Smooth muscle cell of the brain vasculature (primary cell): ENCODE results near the gene SLC16A2.

Source experiments
- DNase-seq: peaks from one replicate; pipeline ENCODE4 v3.0.0-alpha.2; 2012; ENCODE audit warnings: low read depth, low spot score

Gene SLC16A2

GRCh38 chrX:74536152-74536831 lies 115.0 kb downstream of the SLC16A2 start:
- DNase-seq: peak; percentile 41

DNA sequence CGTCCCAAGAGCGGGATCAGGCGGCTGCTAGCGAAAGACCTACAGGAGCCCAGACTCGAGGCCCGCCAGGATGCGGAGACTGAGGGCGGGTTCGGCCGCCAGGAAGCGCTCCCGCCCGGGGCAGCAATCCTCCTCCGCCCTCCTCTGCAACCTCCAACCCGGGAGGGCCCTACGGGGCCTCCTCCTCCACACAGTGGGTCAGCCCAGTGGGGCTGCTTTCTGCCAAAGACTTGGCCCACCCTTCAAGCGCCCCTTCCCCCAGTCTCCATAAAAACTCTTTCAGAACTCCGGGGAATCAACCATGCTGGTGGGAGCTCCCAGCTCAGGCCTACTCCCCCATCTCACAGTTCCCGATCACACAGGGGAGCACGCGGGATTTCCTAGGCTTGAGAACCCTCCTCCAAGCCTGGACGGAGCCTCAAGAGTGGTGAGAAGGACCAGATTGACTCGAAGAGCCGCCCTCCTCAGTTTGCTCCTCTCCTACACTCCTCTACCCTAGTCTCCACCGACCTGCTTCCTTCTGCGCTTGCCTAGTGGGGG lies 115.6 kb downstream of the SLC16A2 start:
- no peak for DNase-seq

- DNase-seq: no peak
Observed at GRCh38 chrX:74540635-74541249, 119.4 kb downstream of the SLC16A2 start.

DNA sequence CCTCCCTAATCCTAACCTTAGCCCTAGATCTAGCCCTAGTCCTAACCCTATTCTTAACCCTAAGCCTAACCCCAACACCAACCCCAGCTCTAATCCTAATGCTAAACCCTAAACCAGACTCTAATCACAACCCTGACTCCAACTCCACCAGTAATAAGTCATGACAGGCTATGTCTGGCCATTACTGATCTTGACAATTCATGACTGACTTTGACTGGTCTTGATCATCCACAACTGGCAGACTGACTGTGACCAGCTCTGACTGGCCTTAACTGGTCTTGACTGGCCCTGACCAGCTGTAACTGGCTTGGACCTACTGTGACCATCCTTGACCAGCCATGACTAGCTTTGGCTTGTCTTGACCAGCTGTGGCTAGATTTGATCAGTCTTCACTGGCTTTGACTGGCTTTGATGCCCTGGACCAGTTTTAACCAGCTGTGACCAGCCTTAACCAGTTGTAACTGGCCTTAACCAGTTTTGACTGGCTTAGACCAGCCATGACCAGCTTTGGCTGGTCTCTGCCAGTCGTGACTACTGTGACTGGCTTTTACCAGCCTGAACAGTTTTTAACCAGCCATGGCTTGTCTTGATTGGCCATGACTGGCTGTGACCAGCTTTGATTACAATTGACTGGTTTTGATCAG lies 124.7 kb downstream of the SLC16A2 start:
- DNase-seq: no peak

DNA sequence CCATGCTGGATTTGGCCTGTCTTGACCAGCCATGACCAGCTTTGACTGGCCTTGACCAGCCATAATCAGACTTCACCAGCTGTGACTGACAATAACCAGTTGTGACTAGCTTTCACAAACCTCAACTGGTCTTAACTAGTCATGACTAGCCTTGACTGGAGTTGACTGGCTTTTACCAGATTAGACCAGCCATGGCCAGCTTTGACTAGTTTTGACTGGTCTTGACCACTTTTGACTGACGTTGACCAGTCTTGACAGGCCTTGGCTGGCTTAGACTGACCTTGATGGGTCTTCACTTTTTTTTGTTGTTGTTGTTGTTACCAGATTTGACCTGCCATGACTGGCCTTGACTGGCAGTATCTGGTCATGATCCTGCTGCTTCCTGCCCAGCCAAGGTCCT lies 125.7 kb downstream of the SLC16A2 start:
- no peak for DNase-seq

DNA sequence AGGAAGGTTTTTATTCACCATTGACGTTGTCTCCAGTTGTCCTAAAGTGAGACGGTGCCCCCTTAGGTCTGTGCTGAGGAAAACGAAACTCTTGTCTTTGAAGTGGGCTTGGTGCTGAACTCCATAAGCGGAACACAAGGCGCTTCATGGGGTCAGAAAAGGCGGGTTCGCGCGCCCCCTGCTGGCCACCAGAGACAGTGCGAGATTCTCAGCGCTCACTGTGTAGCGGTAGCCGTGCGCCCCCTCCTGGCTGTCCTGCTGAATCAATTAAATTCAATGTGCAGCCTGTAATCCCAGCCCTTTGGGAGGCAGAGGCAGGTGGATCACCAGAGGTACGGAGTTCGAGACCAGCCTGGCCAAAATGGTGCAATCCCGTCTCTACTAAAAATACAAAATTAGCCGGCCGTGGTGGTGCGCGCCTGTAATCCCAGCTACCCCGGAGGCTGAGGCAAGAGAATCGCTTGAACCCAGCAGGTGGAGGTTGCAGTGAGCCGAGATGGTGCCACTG lies 129.1 kb downstream of the SLC16A2 start:
- no peak for DNase-seq

- no peak for DNase-seq
Observed at GRCh38 chrX:74551934-74552333, 130.6 kb downstream of the SLC16A2 start.

DNA sequence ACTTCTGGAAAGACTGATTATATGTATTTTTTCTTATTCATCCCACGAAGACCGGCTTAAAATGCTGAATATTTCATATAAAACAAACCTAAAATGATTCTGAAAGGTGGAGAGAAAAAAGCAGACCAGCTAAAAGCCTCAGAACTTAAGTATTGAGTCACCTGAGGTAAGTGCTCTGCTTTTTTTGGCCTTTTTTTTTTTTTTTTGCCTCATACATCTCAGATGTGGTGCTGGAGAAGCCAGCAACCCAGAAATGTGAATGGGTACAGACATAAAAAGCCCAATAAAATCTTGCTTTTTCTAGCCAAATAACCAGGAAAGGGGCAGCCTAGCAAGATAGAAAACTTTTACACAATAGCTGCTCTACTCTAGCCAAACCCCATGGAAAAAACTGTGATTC lies 136.1 kb downstream of the SLC16A2 start:
- DNase-seq: no peak

DNA sequence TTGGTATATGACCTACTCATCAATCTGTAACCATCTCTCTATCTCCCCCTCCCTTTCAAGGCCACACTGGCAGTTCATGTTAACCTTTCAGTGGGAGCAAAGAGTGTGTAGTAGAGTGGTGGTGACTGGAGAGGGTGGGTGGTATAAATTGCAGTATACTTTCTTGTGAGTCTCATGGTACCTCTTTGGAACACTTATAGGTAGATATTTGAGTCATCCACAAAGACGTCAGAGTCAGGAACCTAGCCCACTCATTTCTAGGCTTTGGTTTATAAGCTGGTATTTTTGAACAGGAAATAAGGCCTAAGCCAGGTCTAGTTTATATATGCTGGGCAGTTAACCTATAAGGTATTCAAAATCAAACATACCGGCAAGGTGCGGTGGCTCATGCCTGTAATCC lies 156.8 kb downstream of the SLC16A2 start:
- DNase-seq: no peak

GRCh38 chrX:74579597-74580198 lies 158.4 kb downstream of the SLC16A2 start:
- DNase-seq: peak; percentile 7
